Small intestine (tissue), 7 donors: ENCODE measurements around the gene HNF4A. TPM values are rescaled to one million over a fixed set of nuclear protein-coding genes. Genes with fewer than 3 reads are reported as not detected.
A peak's percentile ranks its signal among the peaks of the same experiment; 100 is the strongest.
"Not testable (repeated sequence)": the region's sequence is repeated elsewhere in the genome, so short reads cannot be mapped to it uniquely, and the experiment has no call there.

ENCODE experiments used
- DNase-seq, 2 donors: peaks; one replicate each; pipeline versions ENCODE4 v3.0.0 to v3.0.0-alpha.2; 2013
- FAIRE-seq: peaks from 2 replicates; lab custom pipeline; 2012; peaks lifted over from hg19 to GRCh38; lab: Jason Lieb, UNC
- H3K27ac ChIP-seq, 3 donors: one replicate each; pipeline ENCODE4 v1.5.1; 2013; ENCODE audit warnings: low read length in 2 of 3, mild to moderate bottlenecking in 2 of 3, control low read depth in 1 of 3, inconsistent platforms in 1 of 3, low read depth in 1 of 3, moderate library complexity in 1 of 3
- H3K27me3 ChIP-seq, 3 donors: one replicate each; pipeline ENCODE4 v1.6.1; 2013; ENCODE audit warnings: low read length in 3 of 3, inconsistent platforms in 1 of 3; ENCODE audit not compliant: control insufficient read depth in 3 of 3, insufficient read depth in 3 of 3
- H3K36me3 ChIP-seq, 3 donors: one replicate each; pipeline ENCODE4 v1.6.1; 2013; ENCODE audit warnings: low read length in 3 of 3, inconsistent platforms in 1 of 3, low read depth in 1 of 3, mild to moderate bottlenecking in 1 of 3, moderate library complexity in 1 of 3; ENCODE audit not compliant: control insufficient read depth in 3 of 3, insufficient read depth in 2 of 3
- H3K4me1 ChIP-seq, 3 donors: one replicate each; pipeline ENCODE4 v1.6.1; 2013; ENCODE audit warnings: low read length in 2 of 3, inconsistent platforms in 1 of 3, low read depth in 1 of 3, mild to moderate bottlenecking in 1 of 3, moderate library complexity in 1 of 3; ENCODE audit not compliant: control insufficient read depth in 3 of 3, insufficient read depth in 2 of 3
- H3K4me3 ChIP-seq, 3 donors: one replicate each; pipeline ENCODE4 v1.5.1; 2013; ENCODE audit warnings: low read length in 3 of 3, control low read depth in 1 of 3, inconsistent platforms in 1 of 3, low read depth in 1 of 3, mild to moderate bottlenecking in 1 of 3, moderate library complexity in 1 of 3
- H3K9me3 ChIP-seq, 2 donors: one replicate each; pipeline ENCODE4 v1.6.1; 2013; ENCODE audit warnings: low read depth in 1 of 2, low read length in 1 of 2; ENCODE audit not compliant: control insufficient read depth in 2 of 2, insufficient read depth in 1 of 2
- WGBS, 3 donors: extraction: QIAGEN DNeasy Blood & Tissue Kit; methylation state at CpG; one replicate each; pipeline ENCODE4 v1.1.7; 2013; 5-methylcytosine and 5-hydroxymethylcytosine counted together
- polyA plus RNA-seq, 4 donors: library from polyadenylated mRNA; stranded (reverse) in 3 of 4; unstranded in 1 of 4; fragments of 200-250 nt in 3 of 4; fragments of 120-200 nt in 1 of 4; gene quantifications; one replicate each; pipeline versions ENCODE4 v1.2.1 to v1.2.3, GENCODE V29; 2013
- donor health status: healthy with polysubstance abuse.
- donor health status: control.
- donor health status: control.
- donor health status: Bipolar disorder and iron deficiency.
- donor health status: healthy.

The HNF4A gene
- polyA plus RNA-seq, 4 donors = 56.7 to 324 (median 111) TPM

GRCh38 chr20:44465001-44465560 is 109.6 kb downstream of the HNF4A start:
- DNase-seq (peak in 1 of 2 donors; percentile 60), FAIRE-seq (no peak)
- Histone ChIP-seq H3K36me3 (no peaks in the 10 kb centered on the region), H3K9me3 (no peaks in the 10 kb centered on the region), H3K4me1 (peaks cover 0 to 15% (median 0%) of the 10 kb centered on the region in 3 donors), H3K27ac (no peak overlapping the region), H3K27me3 (no peaks in the 10 kb centered on the region), H3K4me3 (no peak overlapping the region)
- WGBS, 3 donors = 9 to 46% (median 18%) methylated on average over 3 of the region's 3 CpGs

- WGBS, 3 donors = 78 to 85% (median 84%) methylated on average over 12 of the region's 12 CpGs
Measured at GRCh38 chr20:44467289-44467883, 111.9 kb downstream of the HNF4A start.

GRCh38 chr20:44468044-44468782 is 112.7 kb downstream of the HNF4A start:
- Histone ChIP-seq H3K27ac (no peak overlapping the region), H3K36me3 (no peaks in the 10 kb centered on the region), H3K27me3 (no peaks in the 10 kb centered on the region), H3K9me3 (no peaks in the 10 kb centered on the region), H3K4me1 (no peaks in the 10 kb centered on the region), H3K4me3 (no peak overlapping the region)
- 89 to 93% (median 92%) methylated on average over 8 of the region's 8 CpGs for WGBS, 3 donors
- FAIRE-seq (no peak), DNase-seq (no peak)

More at GRCh38 chr20:44467289-44467883, 111.9 kb downstream of the HNF4A start:
- Histone ChIP-seq H3K36me3 (no peaks in the 10 kb centered on the region), H3K9me3 (no peaks in the 10 kb centered on the region), H3K4me3 (no peak overlapping the region), H3K4me1 (no peaks in the 10 kb centered on the region), H3K27me3 (no peaks in the 10 kb centered on the region), H3K27ac (no peak overlapping the region)
- FAIRE-seq (no peak), DNase-seq (no peak)

DNA sequence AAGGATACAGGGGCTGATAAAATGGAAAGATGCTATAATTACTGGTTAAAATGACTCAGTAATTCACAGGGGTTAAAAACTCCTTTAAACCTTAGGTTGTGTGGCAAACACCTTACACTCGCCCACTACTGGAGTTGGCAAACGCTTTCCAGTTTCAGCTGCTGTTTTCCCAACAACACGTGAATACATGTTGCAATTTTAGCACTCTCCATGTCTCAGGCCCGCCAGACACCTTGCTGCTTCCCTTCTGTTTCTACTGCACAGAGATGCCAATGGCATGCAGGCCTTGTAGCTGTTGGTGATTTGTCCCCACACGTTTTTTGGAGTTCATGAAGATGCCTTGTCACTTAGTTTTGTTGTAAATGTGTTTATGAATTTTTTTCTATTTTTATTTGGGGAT is 114.8 kb downstream of the HNF4A start:
- Histone ChIP-seq H3K36me3 (no peaks in the 10 kb centered on the region), H3K4me1 (peaks cover 0 to 4% (median 0%) of the 10 kb centered on the region in 3 donors), H3K4me3 (no peak overlapping the region), H3K9me3 (no peaks in the 10 kb centered on the region), H3K27me3 (no peaks in the 10 kb centered on the region), H3K27ac (no peak overlapping the region)
- DNase-seq (no peak), FAIRE-seq (no peak)
- 65 to 74% (median 73%) methylated on average over 5 of the region's 5 CpGs for WGBS, 3 donors

- H3K27ac ChIP-seq = no peak overlapping the region
- no peak for FAIRE-seq
- WGBS, 3 donors = 16 to 47% (median 32%) methylated on average over 2 of the region's 2 CpGs
Measured at GRCh38 chr20:44471481-44471882, 116.0 kb downstream of the HNF4A start.

DNA sequence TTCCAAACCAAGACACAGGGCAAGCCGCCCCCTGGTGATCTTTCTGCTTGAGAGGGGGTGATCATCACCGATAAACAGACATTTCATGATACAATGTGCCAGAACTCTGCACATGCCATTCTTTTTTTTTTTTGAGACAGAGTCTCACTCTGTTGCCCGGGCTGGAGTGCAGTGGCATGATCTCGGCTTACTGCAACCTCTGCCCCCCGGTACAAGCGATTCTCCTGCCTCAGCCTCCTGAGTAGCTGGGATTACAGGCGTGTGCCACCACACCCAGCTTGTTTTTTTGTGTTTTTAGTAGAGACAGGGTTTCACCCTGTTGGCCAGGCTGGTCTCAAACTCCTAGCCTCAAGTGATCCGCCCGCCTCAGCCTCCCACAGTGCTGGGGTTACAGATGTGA is 116.8 kb downstream of the HNF4A start:
- not testable (repeated sequence) for H3K4me3 ChIP-seq, H3K9me3 ChIP-seq, DNase-seq, H3K36me3 ChIP-seq, H3K4me1 ChIP-seq, H3K27ac ChIP-seq, H3K27me3 ChIP-seq, FAIRE-seq
- WGBS, 3 donors = 73 to 82% (median 80%) methylated on average over 9 of the region's 9 CpGs

More at GRCh38 chr20:44471481-44471882, 116.0 kb downstream of the HNF4A start:
- H3K9me3 ChIP-seq = no peaks in the 10 kb centered on the region
- H3K36me3 ChIP-seq = no peaks in the 10 kb centered on the region
- peak; percentile 58 to 73 for DNase-seq
- H3K4me3 ChIP-seq = no peak overlapping the region
- H3K4me1 ChIP-seq = peaks cover 0 to 6% (median 0%) of the 10 kb centered on the region in 3 donors
- no peaks in the 10 kb centered on the region for H3K27me3 ChIP-seq

DNA sequence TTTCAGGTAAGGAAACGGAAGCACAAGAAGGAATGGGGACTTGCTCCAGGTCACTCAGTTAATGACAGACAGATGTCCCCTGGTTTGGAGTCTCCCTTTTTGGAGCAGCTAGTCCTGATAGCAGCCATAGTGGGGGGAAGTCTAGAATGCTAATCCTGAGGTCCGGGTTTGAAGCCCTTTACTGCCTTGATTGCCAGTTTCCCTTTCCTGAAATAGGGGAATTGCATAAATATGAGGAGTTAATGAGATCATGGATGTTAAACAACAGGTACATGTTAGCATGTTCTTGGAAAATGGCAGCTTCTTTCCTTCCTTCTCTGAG is 119.8 kb downstream of the HNF4A start:
- Histone ChIP-seq H3K9me3 (no peaks in the 10 kb centered on the region), H3K4me3 (peak overlapping the region in 2 of 3 donors; percentile 85 to 97), H3K27me3 (no peaks in the 10 kb centered on the region), H3K27ac (peak overlapping the region in 2 of 3 donors; percentile 47 to 96), H3K36me3 (peaks cover 0 to 10% (median 0%) of the 10 kb centered on the region in 3 donors), H3K4me1 (peaks cover 0 to 6% (median 0%) of the 10 kb centered on the region in 3 donors)
- FAIRE-seq = no peak
- DNase-seq = no peak
- WGBS, 3 donors = 16 to 21% (median 20%) methylated on average over 2 of the region's 2 CpGs

DNA sequence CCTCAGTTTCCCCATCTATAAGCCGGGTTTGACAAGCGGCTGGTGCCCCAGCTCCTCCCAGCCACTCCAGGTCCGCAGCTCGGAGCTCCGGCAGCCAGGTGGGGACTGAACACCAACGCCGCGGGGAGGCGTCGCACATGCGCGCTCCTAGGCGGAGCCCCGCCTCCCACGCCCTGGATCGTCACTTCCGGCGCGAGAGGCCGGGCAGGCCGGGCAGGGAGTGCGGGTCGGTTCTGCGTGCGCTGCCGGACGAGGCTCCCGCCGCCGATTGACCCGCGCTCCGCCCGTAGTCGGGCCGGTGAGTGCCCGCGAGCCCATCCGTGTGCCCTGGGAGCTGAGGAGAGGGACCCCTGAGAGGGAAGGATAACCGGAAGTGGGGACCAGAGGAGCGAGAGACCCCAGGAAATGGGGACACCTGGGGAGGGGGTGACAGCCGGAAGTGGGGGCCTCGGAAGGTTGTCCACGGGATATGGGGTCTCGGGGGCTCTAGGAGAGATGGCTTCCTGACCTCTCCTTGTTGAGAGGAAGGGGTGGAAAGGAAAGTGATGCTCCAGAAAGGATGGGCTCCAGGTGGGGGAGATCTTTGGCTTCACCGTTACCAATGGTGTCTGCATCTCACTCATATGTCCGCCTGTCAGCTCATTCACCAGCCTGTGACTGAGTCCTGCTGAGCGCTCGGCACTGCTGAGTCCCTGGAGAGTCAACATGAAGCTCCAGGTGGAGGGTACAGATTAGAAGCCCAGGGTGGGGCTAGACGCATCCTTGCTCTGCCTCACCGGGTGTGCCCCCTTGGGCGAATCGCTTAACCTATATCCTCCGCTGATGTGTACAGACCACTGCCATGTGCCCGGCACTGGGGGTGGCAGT is 120.4 kb downstream of the HNF4A start, which contains the start of gene TTPAL:
Gene TTPAL (plus strand): TSS at position 181 of the 867 bp plus-strand sequence. CDS start 4,126 bp downstream, outside the sequence.
- Histone ChIP-seq H3K27me3 (no peaks in the 10 kb centered on the region), H3K4me3 (peak within 1 kb of the TSS; percentile 61 to 97 (median 85)), H3K27ac (peak within 1 kb of the TSS; percentile 79 to 96 (median 84)), H3K36me3 (peaks cover 0 to 16% (median 0%) of the 10 kb centered on the region in 3 donors), H3K4me1 (peaks cover 0 to 6% (median 0%) of the 10 kb centered on the region in 3 donors), H3K9me3 (no peaks in the 10 kb centered on the region)
- 0 to 2% (median 1%) methylated on average over 48 to 55 of the region's 55 CpGs for WGBS, 3 donors
- FAIRE-seq (no peak), DNase-seq (peak; percentile 92 to 95)
